Breast epithelium (tissue), 4 donors: ENCODE measurements around the gene GADL1. TPM values are rescaled to one million over a fixed set of nuclear protein-coding genes. Genes with fewer than 3 reads are reported as not detected.

Experiments used
- DNase-seq, 2 donors: peaks; one replicate each; pipeline ENCODE4 v3.0.0-alpha.2; 2019; ENCODE audit warnings: low spot score in 2 of 2
- H3K27ac ChIP-seq, 2 donors: fragments of 200-600 bp; sonication (generic) in 1 of 2; one replicate each; pipeline ENCODE4 v1.5.1; 2016 to 2019; ENCODE audit warnings: mild to moderate bottlenecking in 1 of 2
- H3K27me3 ChIP-seq, 2 donors: fragments of 200-600 bp; sonication (generic) in 1 of 2; one replicate each; pipeline versions ENCODE4 v1.5.1 to v1.6.0; 2017 to 2019; ENCODE audit warnings: control low read depth in 1 of 2, mild to moderate bottlenecking in 1 of 2
- H3K36me3 ChIP-seq: fragments of 200-600 bp; one replicate; pipeline ENCODE4 v1.5.1; 2019
- H3K4me1 ChIP-seq, 2 donors: fragments of 200-600 bp; sonication (generic); one replicate each; pipeline ENCODE4 v1.5.1; 2016 to 2019; ENCODE audit warnings: control low read depth in 1 of 2
- H3K4me3 ChIP-seq, 3 donors: fragments of 200-600 bp; sonication (generic); 1 replicate in 2 of 3; 2 replicates in 1 of 3; pipeline ENCODE4 v1.5.1; 2016 to 2019; ENCODE audit warnings: mild to moderate bottlenecking in 3 of 3, moderate library complexity in 2 of 3
- H3K9me3 ChIP-seq, 2 donors: fragments of 200-600 bp; sonication (generic) in 1 of 2; one replicate each; pipeline ENCODE4 v1.5.1; 2016 to 2019; ENCODE audit warnings: control low read depth in 1 of 2
- POLR2A ChIP-seq: fragments of 450-650 bp; IDR thresholded peaks from one replicate; pipeline ENCODE4 v1.6.1; 2016; ENCODE audit warnings: antibody characterized with exemption, mild to moderate bottlenecking, moderate library complexity
- POLR2AphosphoS5 ChIP-seq, 3 donors: sonication (generic); formaldehyde crosslinking; IDR thresholded peaks; one replicate each; pipeline ENCODE4 v1.6.1; 2017; ENCODE audit warnings: antibody characterized with exemption in 3 of 3
- intact Hi-C: fragments of 100-400 bp; cut with DNase I; formaldehyde crosslinking; loops from one replicate; pipeline ENCODE4 v1.15.1; 2023; ENCODE audit warnings: low total_unique reads
- total RNA-seq, 3 donors: library from RNA; depleted of rRNA; stranded (reverse); fragments of >200 nt; gene quantifications; one replicate each; pipeline ENCODE4 v1.1.0, GENCODE V29; 2016
- TF ChIP-seq, protein P1 (sequence below), 3 donors: fragments of 450-650 bp; IDR thresholded peaks; one replicate each; pipeline ENCODE4 v1.5.1; 2016 to 2017; ENCODE audit warnings: antibody characterized with exemption in 3 of 3, mild to moderate bottlenecking in 3 of 3, moderate library complexity in 3 of 3

Gene GADL1
- total RNA-seq, 3 donors from 2014 or later: not detected

DNA sequence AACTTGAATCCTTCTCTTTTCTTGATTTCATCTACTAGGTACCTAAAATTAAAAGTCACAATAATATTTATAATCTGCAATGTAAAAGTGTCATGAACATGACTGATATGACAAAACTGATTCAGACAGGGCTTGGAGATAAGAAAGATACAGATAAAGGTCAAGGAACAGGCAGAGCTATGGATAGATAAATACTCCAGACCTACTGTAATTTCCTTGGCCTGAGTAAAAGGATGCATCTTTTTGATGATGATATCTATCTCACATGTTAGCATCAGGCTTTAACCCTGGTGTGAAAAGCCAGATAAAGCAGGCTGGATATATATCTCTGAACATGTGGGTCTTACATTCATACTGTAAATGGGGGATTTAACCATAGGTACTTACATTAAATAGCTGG lies 108.1 kb downstream of the GADL1 start:
- no peaks in the 10 kb centered on the region for H3K4me1 ChIP-seq
- intact Hi-C loops: no loop called here
- no peaks in the 10 kb centered on the region for H3K27me3 ChIP-seq

DNA sequence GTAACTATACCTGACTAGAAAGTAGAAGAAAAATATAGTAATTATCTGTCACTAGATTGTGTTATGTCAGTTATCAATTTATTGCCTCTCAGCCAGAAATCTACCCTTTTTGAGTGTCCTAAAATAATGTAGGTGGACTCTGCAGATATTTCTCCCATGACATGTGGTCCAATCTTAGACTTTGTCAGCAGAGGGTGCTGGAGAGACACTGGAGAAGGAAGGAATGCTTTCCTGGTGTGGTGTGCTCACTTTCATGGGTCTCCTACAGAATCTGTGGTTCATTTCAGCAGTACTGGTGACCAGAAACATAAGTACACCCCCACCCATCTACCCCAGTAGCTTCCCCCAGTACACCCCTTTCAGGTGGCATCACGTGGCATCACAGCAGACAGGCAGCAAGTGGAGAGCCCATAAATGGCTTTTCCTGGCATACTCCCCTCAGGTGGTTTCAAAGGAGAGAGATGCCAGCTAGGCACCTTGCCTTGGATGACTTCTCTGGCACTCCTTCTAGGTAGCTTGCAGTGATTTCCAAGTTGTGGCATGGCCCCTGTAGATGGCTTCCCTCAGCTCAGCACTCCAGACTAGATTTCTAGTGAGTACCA lies 114.7 kb downstream of the GADL1 start:
- Histone ChIP-seq H3K9me3 (no peaks in the 10 kb centered on the region), H3K27me3 (no peaks in the 10 kb centered on the region), H3K27ac (no peak overlapping the region), H3K4me3 (no peak overlapping the region), H3K36me3 (no peaks in the 10 kb centered on the region), H3K4me1 (no peaks in the 10 kb centered on the region)
- TF ChIP-seq POLR2A: no peak
- TF ChIP-seq, protein P1, sequence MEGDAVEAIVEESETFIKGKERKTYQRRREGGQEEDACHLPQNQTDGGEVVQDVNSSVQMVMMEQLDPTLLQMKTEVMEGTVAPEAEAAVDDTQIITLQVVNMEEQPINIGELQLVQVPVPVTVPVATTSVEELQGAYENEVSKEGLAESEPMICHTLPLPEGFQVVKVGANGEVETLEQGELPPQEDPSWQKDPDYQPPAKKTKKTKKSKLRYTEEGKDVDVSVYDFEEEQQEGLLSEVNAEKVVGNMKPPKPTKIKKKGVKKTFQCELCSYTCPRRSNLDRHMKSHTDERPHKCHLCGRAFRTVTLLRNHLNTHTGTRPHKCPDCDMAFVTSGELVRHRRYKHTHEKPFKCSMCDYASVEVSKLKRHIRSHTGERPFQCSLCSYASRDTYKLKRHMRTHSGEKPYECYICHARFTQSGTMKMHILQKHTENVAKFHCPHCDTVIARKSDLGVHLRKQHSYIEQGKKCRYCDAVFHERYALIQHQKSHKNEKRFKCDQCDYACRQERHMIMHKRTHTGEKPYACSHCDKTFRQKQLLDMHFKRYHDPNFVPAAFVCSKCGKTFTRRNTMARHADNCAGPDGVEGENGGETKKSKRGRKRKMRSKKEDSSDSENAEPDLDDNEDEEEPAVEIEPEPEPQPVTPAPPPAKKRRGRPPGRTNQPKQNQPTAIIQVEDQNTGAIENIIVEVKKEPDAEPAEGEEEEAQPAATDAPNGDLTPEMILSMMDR (IDR thresholded peaks at IDR 0.05): no peak
- TF ChIP-seq POLR2AphosphoS5 (IDR thresholded peaks at IDR 0.05): no peak
- intact Hi-C loops: no loop called here
- no peak for DNase-seq

More for the DNA sequence above, 108.1 kb downstream of the GADL1 start:
- TF ChIP-seq POLR2A: no peak
- TF ChIP-seq, protein P1 (IDR thresholded peaks at IDR 0.05): no peak
- TF ChIP-seq POLR2AphosphoS5 (IDR thresholded peaks at IDR 0.05): no peak
- no peak for DNase-seq
- Histone ChIP-seq H3K9me3 (no peaks in the 10 kb centered on the region), H3K36me3 (no peaks in the 10 kb centered on the region), H3K27ac (no peak overlapping the region), H3K4me3 (no peak overlapping the region)

DNA sequence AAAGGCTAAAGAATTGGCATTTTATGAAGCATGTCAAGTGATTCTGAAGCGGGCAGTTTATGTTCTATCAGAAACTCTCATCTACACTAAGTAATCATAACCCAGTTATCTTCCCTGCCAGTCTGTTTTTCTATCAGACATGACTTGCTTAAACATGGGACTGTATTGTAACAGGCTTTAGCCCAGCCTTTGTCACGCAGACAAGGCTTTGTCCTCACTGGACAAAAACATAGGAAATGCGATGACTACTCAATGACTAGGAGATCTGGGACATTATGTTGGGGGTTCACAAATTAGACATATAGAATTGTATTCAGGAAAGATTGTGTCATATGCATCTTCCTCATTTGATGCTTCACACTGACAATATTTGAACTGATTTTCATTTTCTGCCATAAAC lies 115.5 kb downstream of the GADL1 start:
- no peak for DNase-seq
- no peaks in the 10 kb centered on the region for H3K27me3 ChIP-seq
- H3K4me3 ChIP-seq: no peak overlapping the region
- TF ChIP-seq, protein P1 (IDR thresholded peaks at IDR 0.05): no peak
- TF ChIP-seq POLR2AphosphoS5 (IDR thresholded peaks at IDR 0.05) (no peak), POLR2A (no peak)
- no peaks in the 10 kb centered on the region for H3K9me3 ChIP-seq
- no peaks in the 10 kb centered on the region for H3K4me1 ChIP-seq
- no peaks in the 10 kb centered on the region for H3K36me3 ChIP-seq
- no peak overlapping the region for H3K27ac ChIP-seq
- intact Hi-C loops: no loop called here

DNA sequence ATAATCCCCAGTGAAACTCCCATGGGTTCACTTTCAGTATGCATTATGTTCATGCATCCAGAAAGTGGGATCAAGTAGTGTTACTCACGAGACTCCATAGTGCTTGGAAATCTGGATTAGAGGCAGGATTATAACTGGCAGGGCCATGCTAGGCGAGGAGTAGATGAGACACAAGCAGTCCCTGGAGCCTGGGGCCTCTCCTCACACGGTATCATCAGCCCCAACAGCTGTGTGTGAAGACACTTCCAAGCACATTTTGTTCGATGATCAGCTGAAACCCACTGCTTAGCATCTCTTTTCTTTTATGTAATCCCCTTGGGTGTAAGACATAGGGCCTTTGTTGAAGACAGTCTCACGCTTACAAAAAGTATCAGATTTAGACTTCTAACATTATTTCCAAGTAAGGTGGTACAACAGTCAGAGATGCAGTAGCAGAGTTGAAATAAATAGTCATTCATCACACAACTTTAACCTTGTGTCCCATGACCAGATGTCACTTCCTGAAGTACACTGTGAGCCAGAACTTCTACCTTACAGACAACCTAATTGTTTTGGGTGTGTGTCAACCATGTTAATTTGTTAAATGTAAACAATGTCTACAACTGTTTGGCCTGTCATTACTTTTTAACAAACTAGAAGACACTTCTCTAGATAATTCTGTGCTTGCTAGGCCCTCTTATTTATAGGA lies 116.9 kb downstream of the GADL1 start:
- no peaks in the 10 kb centered on the region for H3K27me3 ChIP-seq
- DNase-seq: no peak
- TF ChIP-seq, protein P1 (IDR thresholded peaks at IDR 0.05): no peak
- TF ChIP-seq POLR2AphosphoS5 (IDR thresholded peaks at IDR 0.05) (no peak), POLR2A (no peak)
- H3K4me3 ChIP-seq: no peak overlapping the region
- no peaks in the 10 kb centered on the region for H3K4me1 ChIP-seq
- no peaks in the 10 kb centered on the region for H3K36me3 ChIP-seq
- intact Hi-C loops: no loop called here
- no peaks in the 10 kb centered on the region for H3K9me3 ChIP-seq
- H3K27ac ChIP-seq: no peak overlapping the region

DNA sequence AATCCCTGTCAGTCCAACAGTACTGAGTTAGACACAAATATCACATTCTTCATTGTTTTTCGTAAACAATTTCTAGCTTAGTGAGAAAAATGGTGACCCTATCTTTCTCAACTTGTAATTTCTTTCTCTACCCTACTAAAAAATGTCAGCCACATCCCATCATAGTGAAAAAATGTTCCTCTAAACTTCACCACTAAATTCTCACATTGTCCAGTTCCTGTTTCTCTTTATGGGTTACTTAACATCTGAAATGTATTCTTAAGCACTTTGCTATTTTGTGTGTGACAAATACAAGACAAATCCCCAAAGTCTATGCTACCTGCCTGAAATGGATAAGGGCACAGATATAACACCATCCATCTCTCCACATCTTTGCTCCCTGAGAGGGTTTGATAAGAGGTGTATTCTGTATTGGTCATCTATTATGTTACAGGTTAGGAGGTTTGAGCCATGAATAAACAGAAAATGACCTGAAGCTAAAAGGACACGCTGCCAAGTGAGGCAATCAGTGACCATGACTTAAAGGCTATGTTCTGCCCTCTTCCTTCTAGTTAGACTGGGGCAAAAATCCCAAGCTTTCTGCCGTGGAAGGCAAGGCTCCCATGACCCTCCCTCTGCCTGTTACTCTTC lies 118.2 kb downstream of the GADL1 start:
- Histone ChIP-seq H3K36me3 (no peaks in the 10 kb centered on the region), H3K4me1 (no peaks in the 10 kb centered on the region), H3K9me3 (no peaks in the 10 kb centered on the region), H3K4me3 (no peak overlapping the region), H3K27ac (no peak overlapping the region), H3K27me3 (no peaks in the 10 kb centered on the region)
- intact Hi-C loops: no loop called here
- TF ChIP-seq, protein P1 (IDR thresholded peaks at IDR 0.05): no peak
- no peak for TF ChIP-seq POLR2AphosphoS5 (IDR thresholded peaks at IDR 0.05)
- no peak for TF ChIP-seq POLR2A
- no peak for DNase-seq
